GM23338 (cell line): ENCODE measurements around the gene ZNF155. TPM values are rescaled to one million over a fixed set of nuclear protein-coding genes. Genes with fewer than 3 reads are reported as not detected.

Experiments used
- ATAC-seq: fragments of 200-7000 bp; cut with Tn5 transposase; 3 replicates; pipeline ENCODE4 v1.9.1; 2020
- DNase-seq: peaks from one replicate; pipeline ENCODE4 v3.0.0-alpha.2; 2015; ENCODE audit warnings: low spot score
- H2AFZ ChIP-seq: fragments of 200-600 bp; sonication (generic); 2 replicates; pipeline ENCODE4 v1.8.0; 2016; ENCODE audit warnings: antibody characterized with exemption, mild to moderate bottlenecking, moderate library complexity
- H3F3A ChIP-seq: fragments of 200-600 bp; sonication (generic); replicated peaks from 2 replicates; pipeline ENCODE4 v1.8.0; 2017; ENCODE audit warnings: antibody characterized with exemption, mixed run types, low read depth
- H3K27ac ChIP-seq: fragments of 200-600 bp; sonication (generic); 2 replicates; pipeline ENCODE4 v1.6.1; 2016; ENCODE audit warnings: low read depth
- H3K27me3 ChIP-seq: fragments of 200-600 bp; sonication (generic); 2 replicates; pipeline ENCODE4 v1.8.0; 2016; ENCODE audit warnings: mild to moderate bottlenecking, mixed run types, moderate library complexity; ENCODE audit not compliant: insufficient read depth
- H3K36me3 ChIP-seq: fragments of 200-600 bp; sonication (generic); 2 replicates; pipeline ENCODE4 v1.8.0; 2016; ENCODE audit warnings: mild to moderate bottlenecking; ENCODE audit not compliant: insufficient read depth
- H3K4me1 ChIP-seq: fragments of 200-600 bp; sonication (generic); 2 replicates; pipeline ENCODE4 v1.8.0; 2016; ENCODE audit warnings: mild to moderate bottlenecking, moderate library complexity; ENCODE audit not compliant: insufficient read depth
- H3K4me2 ChIP-seq: fragments of 200-600 bp; sonication (generic); 2 replicates; pipeline ENCODE4 v1.7.1; 2017; ENCODE audit warnings: mixed run types
- H3K4me3 ChIP-seq: fragments of 200-600 bp; sonication (generic); 2 replicates; pipeline ENCODE4 v1.6.1; 2016; ENCODE audit warnings: mixed run types
- H3K79me2 ChIP-seq: fragments of 200-600 bp; sonication (generic); replicated peaks from 2 replicates; pipeline ENCODE4 v1.8.0; 2017; ENCODE audit warnings: mild to moderate bottlenecking; ENCODE audit not compliant: insufficient read depth
- H3K9me2 ChIP-seq: fragments of 200-600 bp; sonication (generic); 2 replicates; pipeline ENCODE4 v1.8.0; 2017; ENCODE audit not compliant: insufficient read depth
- H4K20me1 ChIP-seq: fragments of 200-600 bp; sonication (generic); replicated peaks from 2 replicates; pipeline ENCODE4 v1.8.0; 2017; ENCODE audit warnings: mild to moderate bottlenecking; ENCODE audit not compliant: insufficient read depth
- H3K27ac Mint-ChIP-seq: 2 replicates; pipeline ENCODE4 v1.8.0; 2020; ENCODE audit warnings: inconsistent platforms, mild to moderate bottlenecking, moderate library complexity, mixed read lengths
- H3K27me3 Mint-ChIP-seq: 3 replicates; pipeline ENCODE4 v1.8.0; 2022; ENCODE audit warnings: low read depth, mild to moderate bottlenecking, moderate library complexity, mixed read lengths, inconsistent platforms; ENCODE audit not compliant: insufficient read depth, poor library complexity
- H3K36me3 Mint-ChIP-seq: 3 replicates; pipeline ENCODE4 v1.8.0; 2021; ENCODE audit warnings: low read depth, mild to moderate bottlenecking, inconsistent platforms, moderate library complexity, mixed read lengths
- H3K4me1 Mint-ChIP-seq: 3 replicates; pipeline ENCODE4 v1.8.0; 2020; ENCODE audit warnings: mild to moderate bottlenecking, inconsistent platforms, mixed read lengths
- H3K4me3 Mint-ChIP-seq: 3 replicates; pipeline ENCODE4 v1.8.0; 2021; ENCODE audit warnings: moderate library complexity, mild to moderate bottlenecking, inconsistent platforms, mixed read lengths
- H3K9me3 Mint-ChIP-seq: 3 replicates; pipeline ENCODE4 v1.8.0; 2020; ENCODE audit warnings: moderate library complexity, mild to moderate bottlenecking, inconsistent platforms, mixed read lengths
- CTCF ChIP-seq, 2 experiments: fragments of 200-600 bp in 1 of 2; sonication (generic) in 1 of 2; conservative IDR thresholded peaks; 2 replicates each; pipeline versions ENCODE4 v1.5.1 to v1.6.1; 2016 to 2017; ENCODE audit warnings: antibody characterized with exemption in 2 of 2, low read depth in 2 of 2, mild to moderate bottlenecking in 2 of 2, moderate library complexity in 1 of 2
- ETS1 ChIP-seq: IDR thresholded peaks from 2 replicates; pipeline ENCODE4 v1.6.1; 2016; ENCODE audit warnings: antibody characterized with exemption
- EZH2phosphoT487 ChIP-seq: fragments of 200-600 bp; sonication (generic); IDR thresholded peaks from one replicate; pipeline ENCODE4 v1.8.1; 2018; ENCODE audit warnings: antibody characterized with exemption; ENCODE audit not compliant: unreplicated experiment
- JUNB ChIP-seq: IDR thresholded peaks from one replicate; pipeline ENCODE4 v1.6.1; 2016; ENCODE audit warnings: antibody characterized with exemption; ENCODE audit not compliant: unreplicated experiment
- POLR2AphosphoS5 ChIP-seq: IDR thresholded peaks from 2 replicates; pipeline ENCODE4 v1.6.1; 2016; ENCODE audit warnings: antibody characterized with exemption, low read depth
- REST ChIP-seq: IDR thresholded peaks from one replicate; pipeline ENCODE4 v1.6.1; 2018; ENCODE audit warnings: antibody characterized with exemption; ENCODE audit not compliant: unreplicated experiment
- STAT1 ChIP-seq: IDR thresholded peaks from one replicate; pipeline ENCODE4 v1.6.1; 2016; ENCODE audit warnings: antibody characterized with exemption; ENCODE audit not compliant: unreplicated experiment
- ZNF114 ChIP-seq: fragments of 250-450 bp; sonication (Bioruptor Pico); IDR thresholded peaks from 2 replicates; pipeline ENCODE4 v1.5.0; 2020; ENCODE audit warnings: mild to moderate bottlenecking, moderate library complexity
- ZNF331 ChIP-seq: fragments of 250-450 bp; sonication (Bioruptor Pico); IDR thresholded peaks from 2 replicates; pipeline ENCODE4 v1.5.0; 2020; ENCODE audit warnings: low read depth, mild to moderate bottlenecking, moderate library complexity
- polyA plus RNA-seq: library from polyadenylated mRNA; unstranded; fragments of >200 nt; fragmentation: Nextera tagmentation; extraction: Ambion mirVana; gene quantifications from 2 replicates; pipeline ENCODE4 v1.2.1, GENCODE V29; 2016
- total RNA-seq: library from RNA; depleted of rRNA; stranded (reverse); fragments of >200 nt; shearing (Covaris generic); gene quantifications from 2 replicates; pipeline ENCODE4 v1.2.3, GENCODE V29; 2014

The ZNF155 gene
- total and polyA plus RNA-seq, 2 experiments from 2014 or later, result 3.8 to 6.0 TPM

GRCh38 chr19:43939557-43940260 is 44.3 kb upstream of the ZNF155 start:
- DNase-seq (no peak), ATAC-seq (no peak)
- Histone ChIP-seq H3K4me2 (no peak overlapping the region), H3K27me3 (no peaks in the 10 kb centered on the region), H3F3A (no peaks in the 10 kb centered on the region), H2AFZ (no peak overlapping the region), H3K79me2 (no peaks in the 10 kb centered on the region), H3K9me2 (0 out of 2 replicates have a peak, but pooled peaks cover 7% of the 10 kb centered on the region), H4K20me1 (no peaks in the 10 kb centered on the region), H3K27ac (no peak overlapping the region), H3K36me3 (no peaks in the 10 kb centered on the region), H3K4me1 (peaks cover 4% of the 10 kb centered on the region; the same call in 1 of the 2 replicates), H3K4me3 (no peak overlapping the region)
- Mint-ChIP-seq H3K4me1 (no peaks in the 10 kb centered on the region), H3K36me3 (no peaks in the 10 kb centered on the region), H3K9me3 (peaks cover 30% of the 10 kb centered on the region), H3K27ac (no peak overlapping the region), H3K27me3 (peaks cover 8% of the 10 kb centered on the region), H3K4me3 (no peak overlapping the region)
- no peak for TF ChIP-seq ETS1
- TF ChIP-seq ZNF114 (CRISPR knock-in tag), result no peak
- TF ChIP-seq REST, result no peak

- H2AFZ ChIP-seq, result no peak overlapping the region
- Mint-ChIP-seq H3K27me3 (peaks cover 5% of the 10 kb centered on the region), H3K27ac (no peak overlapping the region), H3K9me3 (peaks cover 35% of the 10 kb centered on the region), H3K36me3 (no peaks in the 10 kb centered on the region), H3K4me3 (no peak overlapping the region), H3K4me1 (no peaks in the 10 kb centered on the region)
- no peaks in the 10 kb centered on the region for H3K79me2 ChIP-seq
- peaks cover 3% of the 10 kb centered on the region; the same call in 1 of the 2 replicates for H3K4me1 ChIP-seq
- H3K9me2 ChIP-seq, result 0 out of 2 replicates have a peak, but pooled peaks cover 7% of the 10 kb centered on the region
- no peaks in the 10 kb centered on the region for H3K36me3 ChIP-seq
- H3K4me2 ChIP-seq, result no peak overlapping the region
- no peak for DNase-seq
- no peak overlapping the region for H3K27ac ChIP-seq
- ATAC-seq, result no peak
- no peak overlapping the region for H3K4me3 ChIP-seq
- H3F3A ChIP-seq, result no peaks in the 10 kb centered on the region
- H3K27me3 ChIP-seq, result no peaks in the 10 kb centered on the region
- H4K20me1 ChIP-seq, result no peaks in the 10 kb centered on the region
- TF ChIP-seq CTCF (conservative IDR thresholded peaks at IDR 0.05; ENCODE audit: low read depth in 2 of 2) (no peak), JUNB (no peak), EZH2phosphoT487 (no peak), STAT1 (no peak), ZNF114 (CRISPR knock-in tag) (no peak), ZNF331 (CRISPR knock-in tag) (no peak), ETS1 (no peak), REST (no peak), POLR2AphosphoS5 (no peak)
These were observed 43.3 kb upstream of the ZNF155 start for GRCh38 chr19:43940719-43941118.
